H9 (cell line): ENCODE measurements around the gene C2orf80. TPM values are rescaled to one million over a fixed set of nuclear protein-coding genes. Genes with fewer than 3 reads are reported as not detected.

ENCODE experiments used
- DNase-seq: peaks from one replicate; pipeline ENCODE4 v3.0.0-alpha.2; 2017
- H2AFZ ChIP-seq: one replicate; pipeline ENCODE4 v1.6.1; 2013; ENCODE audit warnings: mild to moderate bottlenecking, low read length, control low read depth, moderate library complexity
- H2AK5ac ChIP-seq: 2 replicates; pipeline ENCODE4 v1.6.1; 2013; ENCODE audit warnings: low read length, control low read depth, mixed read lengths; ENCODE audit not compliant: insufficient read length
- H2BK120ac ChIP-seq: one replicate; pipeline ENCODE4 v1.6.1; 2013; ENCODE audit warnings: low read depth, mild to moderate bottlenecking, low read length, control low read depth, inconsistent platforms; ENCODE audit not compliant: poor library complexity, severe bottlenecking
- H2BK12ac ChIP-seq: 2 replicates; pipeline ENCODE4 v1.6.1; 2013; ENCODE audit warnings: low read length, control low read depth, mixed read lengths, low read depth; ENCODE audit not compliant: insufficient read length
- H2BK15ac ChIP-seq: 2 replicates; pipeline ENCODE4 v1.6.1; 2013; ENCODE audit warnings: low read depth, low read length, control low read depth
- H2BK20ac ChIP-seq: one replicate; pipeline ENCODE4 v1.6.1; 2013; ENCODE audit warnings: low read depth, mild to moderate bottlenecking, low read length, control low read depth, inconsistent platforms; ENCODE audit not compliant: poor library complexity, severe bottlenecking
- H2BK5ac ChIP-seq: 2 replicates; pipeline ENCODE4 v1.6.1; 2013; ENCODE audit warnings: low read length, control low read depth, mixed read lengths; ENCODE audit not compliant: insufficient read length
- H3K14ac ChIP-seq: 2 replicates; pipeline ENCODE4 v1.6.1; 2013; ENCODE audit warnings: low read length, control low read depth; ENCODE audit not compliant: insufficient read depth
- H3K18ac ChIP-seq: 2 replicates; pipeline ENCODE4 v1.6.1; 2013; ENCODE audit warnings: low read depth, mild to moderate bottlenecking, mixed read lengths, low read length, control low read depth; ENCODE audit not compliant: insufficient read length
- H3K23ac ChIP-seq: 2 replicates; pipeline ENCODE4 v1.6.1; 2013; ENCODE audit warnings: low read length, control low read depth, mixed read lengths, low read depth; ENCODE audit not compliant: insufficient read length
- H3K23me2 ChIP-seq: 2 replicates; pipeline ENCODE4 v1.6.1; 2013; ENCODE audit warnings: low read depth, mild to moderate bottlenecking, mixed read lengths, low read length, control low read depth; ENCODE audit not compliant: insufficient read length, poor library complexity, severe bottlenecking
- H3K27ac ChIP-seq: 2 replicates; pipeline ENCODE4 v1.5.1; 2013; ENCODE audit warnings: low read length, control low read depth, mixed read lengths, low read depth; ENCODE audit not compliant: insufficient read length
- H3K27me3 ChIP-seq: 2 replicates; pipeline ENCODE4 v1.6.1; 2013; ENCODE audit warnings: low read length, control low read depth, inconsistent platforms; ENCODE audit not compliant: insufficient read depth
- H3K4ac ChIP-seq: 2 replicates; pipeline ENCODE4 v1.6.1; 2013; ENCODE audit warnings: low read depth, mild to moderate bottlenecking, control low read depth, inconsistent platforms, low read length, moderate library complexity
- H3K4me1 ChIP-seq: 2 replicates; pipeline ENCODE4 v1.6.1; 2013; ENCODE audit warnings: low read length, control low read depth, inconsistent platforms; ENCODE audit not compliant: insufficient read depth
- H3K4me2 ChIP-seq: 2 replicates; pipeline ENCODE4 v1.6.1; 2013; ENCODE audit warnings: low read length, control low read depth, mixed read lengths; ENCODE audit not compliant: insufficient read length, insufficient read depth
- H3K56ac ChIP-seq: 2 replicates; pipeline ENCODE4 v1.6.1; 2013; ENCODE audit warnings: low read depth, mild to moderate bottlenecking, mixed read lengths, low read length, control low read depth; ENCODE audit not compliant: insufficient read length
- H3K79me1 ChIP-seq: 2 replicates; pipeline ENCODE4 v1.6.1; 2013; ENCODE audit warnings: low read depth, mild to moderate bottlenecking, moderate library complexity, low read length, control low read depth, inconsistent platforms; ENCODE audit not compliant: insufficient read depth, poor library complexity, severe bottlenecking
- H3K79me2 ChIP-seq: 2 replicates; pipeline ENCODE4 v1.6.1; 2013; ENCODE audit warnings: low read length, control low read depth, inconsistent platforms; ENCODE audit not compliant: insufficient read depth
- H3K9ac ChIP-seq: 2 replicates; pipeline ENCODE4 v1.6.1; 2013; ENCODE audit warnings: low read length, control low read depth, mixed read lengths; ENCODE audit not compliant: insufficient read length; ENCODE audit errors: extremely low read depth
- H3K9me3 ChIP-seq: one replicate; pipeline ENCODE4 v1.6.1; 2013; ENCODE audit warnings: low read depth, low read length, inconsistent platforms; ENCODE audit not compliant: control insufficient read depth
- H3T11ph ChIP-seq: one replicate; pipeline ENCODE4 v1.6.1; 2013; ENCODE audit warnings: mild to moderate bottlenecking, low read length, control low read depth, inconsistent platforms
- H4K20me1 ChIP-seq: one replicate; pipeline ENCODE4 v1.6.1; 2013; ENCODE audit not compliant: control insufficient read depth, insufficient read length, insufficient read depth
- H4K5ac ChIP-seq: 2 replicates; pipeline ENCODE4 v1.6.1; 2013; ENCODE audit warnings: low read depth, mild to moderate bottlenecking, mixed read lengths, low read length, control low read depth; ENCODE audit not compliant: insufficient read length
- H4K8ac ChIP-seq: replicated peaks from 2 replicates; pipeline ENCODE4 v1.6.1; 2013; ENCODE audit warnings: low read length, control low read depth, mixed read lengths, low read depth; ENCODE audit not compliant: insufficient read length
- H4K91ac ChIP-seq: 2 replicates; pipeline ENCODE4 v1.6.1; 2013; ENCODE audit warnings: low read depth, mild to moderate bottlenecking, moderate library complexity, mixed read lengths, low read length, control low read depth; ENCODE audit not compliant: insufficient read length
- H3K27ac Mint-ChIP-seq, 3 experiments: 2 replicates in 2 of 3; 3 replicates in 1 of 3; pipeline ENCODE4 v1.8.0; 2020 to 2021; ENCODE audit warnings: mixed read lengths in 3 of 3, mild to moderate bottlenecking in 1 of 3, moderate library complexity in 1 of 3
- H3K27me3 Mint-ChIP-seq: 2 replicates; pipeline ENCODE4 v1.8.0; 2021; ENCODE audit warnings: low read depth, mild to moderate bottlenecking, moderate library complexity, mixed read lengths
- H3K36me3 Mint-ChIP-seq, 3 experiments: 2 replicates in 2 of 3; 3 replicates in 1 of 3; pipeline ENCODE4 v1.8.0; 2020 to 2021; ENCODE audit warnings: low read depth in 3 of 3, mixed read lengths in 3 of 3; ENCODE audit not compliant: insufficient read depth in 1 of 3
- H3K4me1 Mint-ChIP-seq, 2 experiments: 2 replicates each; pipeline ENCODE4 v1.8.0; 2020; ENCODE audit warnings: mixed read lengths in 2 of 2
- H3K4me3 Mint-ChIP-seq, 2 experiments: 2 replicates in 1 of 2; 3 replicates in 1 of 2; pipeline ENCODE4 v1.8.0; 2020 to 2021; ENCODE audit warnings: mild to moderate bottlenecking in 2 of 2, mixed read lengths in 2 of 2, moderate library complexity in 1 of 2
- H3K9me3 Mint-ChIP-seq, 2 experiments: 2 replicates in 1 of 2; 3 replicates in 1 of 2; pipeline ENCODE4 v1.8.0; 2020; ENCODE audit warnings: mild to moderate bottlenecking in 2 of 2, mixed read lengths in 2 of 2, moderate library complexity in 1 of 2
- CTCF ChIP-seq: fragments of 200-600 bp; sonication (generic); conservative IDR thresholded peaks from 3 replicates; pipeline ENCODE4 v1.8.0; 2021; ENCODE audit warnings: antibody characterized with exemption, mild to moderate bottlenecking
- WGBS: extraction: QIAGEN DNeasy Blood & Tissue Kit; methylation state at CpG from one replicate; pipeline ENCODE4 v1.1.7; 2013; ENCODE audit warnings: missing lambda C conversion rate, low lambda C conversion rate, mixed read lengths; ENCODE audit not compliant: insufficient read length; ENCODE audit errors: extremely low coverage; 5-methylcytosine and 5-hydroxymethylcytosine counted together
- long read RNA-seq: library from polyadenylated mRNA; unstranded; transcript quantifications from one replicate; pipeline ENCODE4 v2.0.0, GENCODE V29; 2020
- total RNA-seq: library from RNA; stranded (reverse); gene quantifications from 2 replicates; pipeline ENCODE4 v1.2.1, GENCODE V29; 2021

The C2orf80 gene
- not detected in 2 replicates for total RNA-seq
- long read RNA-seq = 0 reads

- Histone ChIP-seq H4K5ac (no peak within 1 kb of the TSS), H3K18ac (no peak within 1 kb of the TSS), H4K20me1 (no peaks in the 10 kb centered on the region), H3K9me3 (no peaks in the 10 kb centered on the region), H3K56ac (no peak within 1 kb of the TSS), H3K23ac (no peak within 1 kb of the TSS), H2BK120ac (no peak within 1 kb of the TSS), H4K8ac (no peak within 1 kb of the TSS), H3K27ac (no peak within 1 kb of the TSS), H3K23me2 (no peaks in the 10 kb centered on the region), H2BK15ac (no peak within 1 kb of the TSS), H2AFZ (no peak within 1 kb of the TSS), H3K4me2 (no peak within 1 kb of the TSS), H2AK5ac (no peak within 1 kb of the TSS), H3K9ac (no peak within 1 kb of the TSS), H3K4ac (no peak within 1 kb of the TSS), H3K79me2 (no peaks in the 10 kb centered on the region), H4K91ac (no peak within 1 kb of the TSS), H2BK20ac (no peak within 1 kb of the TSS), H3T11ph (no peak within 1 kb of the TSS), H2BK5ac (no peak within 1 kb of the TSS), H3K79me1 (no peaks in the 10 kb centered on the region), H3K27me3 (no peaks in the 10 kb centered on the region), H3K14ac (no peak within 1 kb of the TSS), H2BK12ac (no peak within 1 kb of the TSS), H3K4me1 (peaks cover 8% of the 10 kb centered on the region)
- Mint-ChIP-seq H3K27ac (peak within 1 kb of the TSS in 2 of 3 experiments; percentile 21 to 68; a peak in 2 of 7 replicates), H3K27me3 (no peaks in the 10 kb centered on the region), H3K9me3 (no peaks in the 10 kb centered on the region; a peak in 1 of 5 replicates), H3K4me1 (peaks cover 44 to 56% of the 10 kb centered on the region in 2 experiments), H3K4me3 (no peak within 1 kb of the TSS), H3K36me3 (no peaks in the 10 kb centered on the region)
- no peak for DNase-seq
- WGBS = no CpG with 5 or more reads among the region's 10 CpGs
- no peak for TF ChIP-seq CTCF
These were observed at the start of gene C2orf80 for GRCh38 chr2:208189810-208190503. TSS of gene C2orf80 (minus strand) at chr2:208190030. CDS start at chr2:208186986, 3,044 bp downstream.
